ENCODE data around the gene HIVEP3.

- TF ChIP-seq POLR2AphosphoS5 (IDR thresholded peaks at IDR 0.05) = no peak
- no peak for TF ChIP-seq CTCF (IDR thresholded peaks at IDR 0.05)
- no peak for TF ChIP-seq EP300 (IDR thresholded peaks at IDR 0.05)
Measured at GRCh38 chr1:41891199-41891896, 27.4 kb downstream of the HIVEP3 start.
